Right renal cortex interstitium (tissue), 3 donors: ENCODE results near the gene GMDS. TPM values are rescaled to one million over a fixed set of nuclear protein-coding genes. Genes with fewer than 3 reads are reported as not detected.

ENCODE experiments used
- DNase-seq, 3 donors: peaks; one replicate each; pipeline ENCODE4 v3.0.0-alpha.2; 2013; ENCODE audit warnings: low read depth in 3 of 3, low spot score in 2 of 3
- polyA plus RNA-seq, 3 donors: library from polyadenylated mRNA; unstranded; fragments of 120-200 nt; gene quantifications; one replicate each; pipeline ENCODE4 v1.2.1, GENCODE V29; 2013; ENCODE audit not compliant: insufficient read length in 3 of 3

GMDS gene
- polyA plus RNA-seq, 3 donors, result 70.8 to 90.1 (median 74.0) TPM

DNA sequence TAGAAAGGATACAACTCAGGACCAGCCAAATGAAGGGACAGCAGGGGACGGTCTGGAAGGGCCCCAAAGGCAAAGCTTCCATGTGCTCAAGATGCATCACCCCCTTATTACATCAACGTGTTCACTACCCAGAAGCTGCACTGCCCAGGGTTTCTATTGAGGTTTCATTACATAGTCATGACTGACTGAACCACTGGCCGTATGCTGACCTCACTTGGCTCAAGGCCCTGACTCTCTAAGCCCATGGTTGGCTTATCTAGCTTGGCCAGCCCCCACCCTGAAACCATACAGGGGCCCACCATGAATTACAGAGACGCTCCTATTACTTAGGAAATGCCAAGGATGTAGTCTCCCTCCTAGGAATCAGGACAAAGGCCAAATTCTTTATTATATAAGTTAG, 456.3 kb downstream of the GMDS start:
- DNase-seq, result no peak

DNA sequence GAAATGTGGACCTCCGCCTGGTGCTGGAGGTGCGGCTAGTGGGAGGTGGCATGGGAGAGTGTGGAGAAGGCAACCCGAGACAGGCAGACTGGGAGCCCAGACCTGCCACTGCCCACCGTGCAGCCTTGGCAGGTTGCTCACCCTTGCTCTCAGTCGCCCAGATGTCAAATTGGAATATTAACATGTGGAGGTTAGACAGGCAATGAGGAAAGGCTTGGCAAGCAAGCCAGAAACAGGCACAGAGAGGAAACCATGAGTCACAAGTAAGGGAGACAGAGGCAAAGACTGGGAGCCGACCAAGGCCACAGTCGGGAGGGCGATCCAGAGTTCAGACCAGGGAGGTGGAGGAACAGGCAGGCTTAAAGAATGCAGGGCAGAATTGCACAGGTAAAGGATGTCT, 457.5 kb downstream of the GMDS start:
- DNase-seq, result no peak

DNA sequence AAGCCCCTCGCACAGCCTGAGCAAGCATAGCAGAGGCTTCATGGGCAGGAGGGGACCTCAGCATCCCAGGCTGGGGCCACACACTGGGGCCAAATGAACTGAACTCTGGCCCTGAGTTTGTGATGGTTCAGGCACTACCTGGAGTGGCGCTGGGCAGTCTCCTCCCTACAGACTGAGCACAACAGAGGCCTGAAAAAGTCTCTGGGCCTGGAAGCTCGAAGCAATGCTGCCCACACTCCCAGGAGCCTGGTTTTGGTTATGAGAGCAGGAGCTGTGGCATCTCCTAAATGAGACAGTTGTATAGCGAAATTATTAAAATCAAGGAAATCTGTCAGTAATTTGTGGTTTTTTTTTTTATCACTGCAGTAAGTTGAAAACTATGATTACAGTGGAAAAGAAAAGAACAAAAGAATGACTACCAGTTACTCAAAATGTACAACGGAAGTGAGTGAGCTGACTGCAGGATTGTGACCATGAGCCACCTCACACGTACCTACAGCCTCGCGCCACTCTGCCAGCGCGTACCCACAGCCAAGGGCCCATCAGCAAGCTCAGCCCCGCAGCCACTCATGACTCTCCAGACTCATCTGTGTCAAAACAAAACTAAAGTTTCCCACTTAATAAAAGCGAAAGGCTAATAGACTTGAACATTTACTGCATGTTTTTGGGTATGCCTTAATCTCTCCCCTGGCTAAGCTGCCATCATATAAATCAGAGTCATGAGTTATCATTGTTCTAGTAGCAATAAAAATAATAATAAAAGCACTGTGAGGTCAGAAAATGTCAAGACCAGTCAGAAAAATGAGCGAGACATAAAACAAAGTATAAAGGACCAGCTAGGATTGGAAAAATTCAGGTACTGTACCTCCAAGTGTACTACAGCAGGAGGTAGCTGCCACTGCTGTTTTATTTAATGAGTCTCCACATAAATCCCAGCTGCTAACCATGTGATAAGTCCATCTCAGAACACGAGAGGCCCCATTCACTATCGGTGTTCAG, 458.7 kb downstream of the GMDS start:
- no peak for DNase-seq

DNA sequence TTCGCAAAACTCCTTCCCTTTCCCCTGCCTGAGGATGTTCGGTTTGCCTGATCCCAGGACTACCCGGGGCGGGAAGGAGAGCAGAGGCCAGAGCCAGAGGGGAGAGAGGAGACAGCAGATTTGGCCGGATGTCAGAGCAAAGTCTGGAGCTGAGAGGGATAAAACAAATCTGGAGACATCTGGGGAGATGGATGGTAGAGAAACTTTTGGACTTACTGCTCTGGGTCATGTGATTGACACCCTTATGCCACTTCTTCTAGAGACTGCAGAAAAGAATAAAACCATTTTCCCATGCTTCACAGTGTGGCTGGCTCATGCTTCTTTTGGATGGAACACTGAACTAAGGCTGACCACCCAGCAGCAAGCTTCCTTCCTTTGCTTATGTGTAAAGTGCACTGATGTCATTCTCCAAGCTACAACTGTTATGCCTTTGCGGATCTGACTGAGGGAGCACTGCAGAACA, 461.0 kb downstream of the GMDS start:
- no peak for DNase-seq

DNA sequence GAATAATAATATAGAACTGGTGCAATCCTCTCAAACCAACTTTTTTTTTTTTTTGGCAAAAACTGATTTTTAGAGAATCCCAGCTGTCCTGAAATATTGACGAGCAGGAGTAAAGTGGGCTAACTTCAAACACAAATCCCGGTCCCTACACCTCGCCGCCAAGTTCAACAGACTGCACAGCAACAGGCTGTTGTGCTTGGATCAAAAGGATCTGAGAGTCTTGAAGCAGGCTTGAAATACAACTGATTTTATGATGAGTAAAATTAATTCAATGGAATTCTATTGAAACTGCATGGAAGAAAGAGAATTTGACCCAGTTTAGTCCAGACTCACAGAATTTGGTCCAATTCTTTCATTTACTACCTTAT, 463.6 kb downstream of the GMDS start:
- no peak for DNase-seq

DNA sequence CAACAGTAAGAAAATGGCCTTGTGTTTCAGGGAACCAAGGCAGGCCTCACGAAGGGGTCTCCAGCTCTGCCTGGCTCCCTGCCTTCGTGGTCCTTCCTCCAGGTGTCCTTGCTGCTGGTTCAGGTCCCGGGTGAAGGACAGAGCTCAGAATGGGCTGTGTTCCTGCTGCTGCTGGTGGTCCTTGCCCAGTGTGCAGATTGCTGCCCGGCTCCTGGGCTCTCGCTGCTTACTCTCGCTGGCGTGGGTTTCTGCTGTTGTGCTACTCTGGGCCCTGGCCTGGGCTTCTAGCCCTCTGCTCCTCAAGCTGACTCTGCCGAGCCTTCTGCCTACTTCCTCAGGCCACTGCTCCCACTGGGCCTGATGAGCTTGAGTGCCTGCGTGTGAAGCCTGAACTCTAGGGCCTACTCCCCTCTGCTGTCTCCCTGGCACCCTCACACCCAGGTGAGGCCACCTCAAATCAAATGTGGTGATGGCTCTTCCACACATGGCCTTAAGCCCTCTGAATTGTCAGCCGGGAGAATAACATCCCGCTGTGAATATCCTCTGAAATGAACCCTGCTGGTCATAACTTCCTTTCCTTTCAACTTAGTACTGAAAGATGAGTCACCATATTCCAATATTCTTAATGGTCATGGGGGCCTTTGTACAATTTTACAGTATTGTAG, 464.1 kb downstream of the GMDS start:
- no peak for DNase-seq

DNA sequence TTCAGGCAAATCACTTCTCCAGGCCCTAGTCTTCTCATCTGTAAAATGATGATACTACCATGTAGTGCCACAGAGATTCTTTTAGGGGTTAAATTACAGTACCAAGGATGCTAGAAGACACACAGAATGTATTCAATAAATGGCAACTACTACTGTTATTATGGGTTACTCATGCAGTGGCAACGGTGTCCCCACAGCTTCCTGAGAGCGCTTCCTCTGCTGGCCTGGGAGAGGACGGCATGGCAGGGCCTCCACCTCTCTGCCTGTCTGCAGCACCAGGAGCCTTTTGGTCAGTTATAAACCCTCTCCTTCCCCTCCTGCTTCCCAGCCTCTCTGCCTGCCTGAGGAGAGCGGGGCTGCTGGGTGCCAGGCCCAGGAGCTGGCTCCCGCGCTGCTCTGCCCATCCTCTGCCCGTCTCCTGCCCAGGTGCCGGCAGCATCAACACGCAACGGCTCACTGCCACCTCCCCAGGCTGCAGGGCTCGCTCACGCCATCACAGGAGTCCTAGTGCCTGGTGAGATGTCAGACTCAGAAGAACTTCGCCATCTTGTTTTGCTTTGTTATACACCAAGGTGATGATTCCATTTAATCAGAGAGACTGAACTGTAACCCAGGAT, 465.0 kb downstream of the GMDS start:
- no peak for DNase-seq

DNA sequence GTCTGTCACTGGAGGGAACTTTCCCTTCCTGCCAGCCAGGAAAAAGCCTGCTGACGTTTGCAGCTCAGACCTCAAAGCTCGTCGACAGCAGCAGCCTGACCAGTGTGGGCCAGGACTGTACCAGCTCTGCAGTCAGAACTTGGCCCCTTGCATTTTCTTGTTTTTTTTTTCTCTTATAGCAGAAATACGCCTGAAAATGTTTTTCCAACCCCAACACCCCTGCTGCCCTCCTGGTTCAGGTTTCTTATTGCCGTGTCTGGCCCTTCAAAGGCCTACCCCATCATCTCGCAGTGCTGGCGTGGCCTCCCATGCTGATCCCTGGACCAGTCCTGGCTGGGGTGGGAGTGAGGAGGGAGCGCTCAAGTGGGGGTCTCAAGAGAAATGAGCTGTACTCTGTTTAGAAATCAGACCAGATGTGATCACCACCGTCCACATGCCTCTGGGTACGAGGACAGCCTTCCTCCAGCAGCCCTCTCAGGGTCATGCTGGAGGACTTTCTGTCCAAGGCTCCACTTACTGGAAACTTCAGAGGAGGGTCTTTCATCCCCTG, 466.6 kb downstream of the GMDS start:
- no peak for DNase-seq

DNA sequence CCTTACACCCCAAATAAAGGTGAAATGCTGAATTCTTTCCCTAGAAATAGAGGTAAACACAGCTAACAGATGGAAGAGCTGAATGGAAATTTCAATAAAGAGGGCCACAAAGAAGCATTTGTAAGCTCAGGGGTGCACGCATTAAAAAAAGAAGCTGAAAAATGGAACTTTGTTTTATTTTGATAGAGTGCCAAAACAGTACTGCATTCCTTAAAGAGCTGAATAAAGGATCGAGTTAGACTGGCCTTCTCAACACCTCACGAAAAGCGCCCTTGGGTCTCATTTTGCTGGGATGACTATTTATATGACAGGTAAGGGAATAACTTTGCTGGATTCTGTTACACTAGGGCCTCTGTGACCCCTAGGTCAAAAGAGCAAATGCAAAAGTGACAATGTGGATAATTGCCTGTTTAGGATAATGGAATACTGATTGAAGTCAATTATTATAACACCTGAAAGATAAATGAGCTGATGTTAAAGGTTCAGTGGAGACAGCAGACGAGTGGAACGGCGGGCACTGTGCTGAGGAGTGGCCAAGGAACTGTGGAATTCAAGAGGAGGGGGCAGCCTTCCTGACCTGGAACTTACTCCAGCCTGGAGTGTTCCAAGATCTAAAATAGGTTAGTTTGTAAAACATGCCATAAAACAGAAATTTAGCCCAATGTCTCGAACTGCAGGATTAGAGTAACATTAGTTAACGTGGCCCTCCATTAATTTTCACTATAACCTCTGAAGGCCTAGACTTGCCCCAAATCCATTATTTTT, 467.3 kb downstream of the GMDS start:
- no peak for DNase-seq

DNA sequence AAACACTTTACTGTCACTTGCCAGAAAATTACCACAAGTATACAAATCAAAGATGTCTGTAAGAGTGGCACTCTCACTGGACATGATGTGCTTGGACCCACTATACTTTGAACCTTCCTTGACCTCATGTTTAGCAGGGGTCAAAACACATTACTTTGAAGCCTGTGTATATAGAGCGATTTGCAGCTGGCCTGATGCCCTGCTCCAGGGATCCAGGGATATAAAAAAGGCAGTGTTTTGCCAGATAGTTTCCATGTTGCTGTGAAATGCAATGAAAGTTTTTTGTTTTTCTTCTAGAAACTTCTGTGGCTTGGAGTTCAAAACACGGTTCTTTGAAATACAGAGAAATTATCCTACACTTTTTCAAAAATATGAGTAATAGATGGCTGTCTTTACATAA, 470.0 kb downstream of the GMDS start:
- no peak for DNase-seq

DNA sequence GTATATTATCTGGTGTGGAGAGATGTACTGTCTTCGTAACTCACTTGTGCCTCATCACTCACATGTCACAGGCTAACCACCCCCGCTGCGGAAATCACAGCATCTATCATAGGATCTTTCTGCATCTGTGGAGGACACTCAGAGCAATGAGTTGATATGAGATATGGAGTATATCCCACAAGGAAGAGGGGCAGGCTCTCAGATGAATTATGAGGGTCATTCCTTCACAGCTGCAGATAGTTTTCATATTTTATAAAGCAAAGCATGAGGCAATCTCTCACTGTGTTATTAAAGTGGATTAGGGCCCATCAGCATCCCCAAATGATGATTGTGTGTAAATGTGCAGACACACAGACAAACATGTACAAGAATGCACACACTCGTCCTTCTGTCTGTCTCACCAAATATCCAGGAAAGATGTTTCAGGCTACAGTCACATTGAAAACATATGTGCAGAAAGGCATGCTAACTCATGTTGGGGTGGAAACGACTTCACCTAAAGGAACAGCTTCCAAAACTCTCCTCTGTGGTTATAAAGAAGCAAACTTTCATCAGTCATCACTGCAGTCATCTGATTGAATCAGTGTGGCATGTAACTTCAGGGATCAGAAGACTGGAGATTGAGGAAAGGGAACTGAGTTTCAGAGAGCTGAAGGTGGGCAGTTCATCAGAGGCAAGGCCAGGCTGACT, 471.0 kb downstream of the GMDS start:
- DNase-seq, result no peak

DNA sequence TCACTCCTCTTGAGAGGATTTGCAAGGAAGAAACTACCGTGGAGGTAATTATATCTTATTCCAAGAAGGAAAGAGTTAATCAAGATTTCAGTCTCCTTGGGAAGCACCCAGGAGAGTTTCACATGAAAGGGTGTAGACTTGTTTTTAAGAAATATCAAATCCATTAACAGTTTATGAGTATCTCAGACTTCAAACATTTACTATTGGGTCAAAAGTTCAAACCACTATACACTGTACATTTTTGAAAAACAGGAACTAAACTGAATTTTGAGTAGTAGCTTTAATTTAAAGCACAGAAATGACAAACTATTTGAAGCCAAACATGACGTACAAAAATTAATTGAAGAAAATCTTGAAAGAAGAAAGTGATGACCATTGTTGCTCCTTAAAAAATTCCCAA, 471.7 kb downstream of the GMDS start:
- DNase-seq, result no peak

DNA sequence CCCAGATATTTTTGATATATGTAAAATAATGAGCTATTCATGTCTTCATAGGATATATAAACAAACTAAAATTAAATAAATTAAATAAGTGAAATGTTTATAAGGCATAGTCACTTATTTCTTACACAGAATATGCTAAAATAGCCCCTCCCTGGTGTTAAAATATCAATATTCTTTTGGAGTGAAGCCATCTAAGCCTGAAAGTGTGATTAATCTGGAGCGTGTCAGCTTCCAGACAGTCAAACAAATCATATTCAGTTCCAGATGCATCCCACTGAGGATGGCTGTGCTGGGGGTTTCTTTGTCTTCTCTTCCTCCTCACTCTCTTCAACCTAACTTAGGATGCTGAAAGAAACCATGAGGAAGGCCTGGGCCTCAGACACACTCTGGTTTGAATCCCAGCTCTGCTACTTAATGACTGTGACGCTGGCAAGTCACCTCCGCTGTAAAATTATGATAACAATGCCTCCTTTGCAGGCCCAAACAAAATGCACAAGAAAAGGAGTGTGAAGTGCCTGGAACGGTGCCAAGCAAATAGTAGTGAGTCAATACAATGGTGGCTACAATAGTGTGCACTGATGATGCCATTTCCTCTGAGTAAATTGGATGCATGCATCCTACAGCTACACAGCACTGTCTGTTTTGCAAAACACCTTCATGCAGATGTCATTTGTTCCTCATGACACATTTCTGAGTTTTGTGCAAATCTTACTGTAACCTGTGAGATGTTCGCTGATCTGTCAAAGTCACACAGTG, 474.3 kb downstream of the GMDS start:
- no peak for DNase-seq

DNA sequence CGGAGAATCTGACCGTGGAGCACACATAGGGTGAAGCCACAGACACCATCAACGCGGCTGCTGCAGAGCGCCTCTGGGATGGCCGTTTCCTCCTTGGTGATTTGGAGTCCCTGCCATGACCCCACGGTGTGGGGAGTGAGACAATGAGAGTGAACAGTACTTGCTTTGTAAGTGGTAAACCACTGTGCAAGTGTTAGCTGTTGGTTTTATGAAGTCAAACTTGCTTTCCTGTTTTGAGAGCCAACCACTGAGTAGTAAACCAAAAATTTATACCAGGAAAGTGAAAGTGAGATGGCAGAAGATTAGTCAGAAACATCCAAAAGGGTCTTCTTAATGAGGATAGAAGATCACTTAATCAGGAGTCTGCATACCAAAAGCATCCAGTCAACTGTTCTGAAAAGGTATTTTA, 475.0 kb downstream of the GMDS start:
- no peak for DNase-seq

DNA sequence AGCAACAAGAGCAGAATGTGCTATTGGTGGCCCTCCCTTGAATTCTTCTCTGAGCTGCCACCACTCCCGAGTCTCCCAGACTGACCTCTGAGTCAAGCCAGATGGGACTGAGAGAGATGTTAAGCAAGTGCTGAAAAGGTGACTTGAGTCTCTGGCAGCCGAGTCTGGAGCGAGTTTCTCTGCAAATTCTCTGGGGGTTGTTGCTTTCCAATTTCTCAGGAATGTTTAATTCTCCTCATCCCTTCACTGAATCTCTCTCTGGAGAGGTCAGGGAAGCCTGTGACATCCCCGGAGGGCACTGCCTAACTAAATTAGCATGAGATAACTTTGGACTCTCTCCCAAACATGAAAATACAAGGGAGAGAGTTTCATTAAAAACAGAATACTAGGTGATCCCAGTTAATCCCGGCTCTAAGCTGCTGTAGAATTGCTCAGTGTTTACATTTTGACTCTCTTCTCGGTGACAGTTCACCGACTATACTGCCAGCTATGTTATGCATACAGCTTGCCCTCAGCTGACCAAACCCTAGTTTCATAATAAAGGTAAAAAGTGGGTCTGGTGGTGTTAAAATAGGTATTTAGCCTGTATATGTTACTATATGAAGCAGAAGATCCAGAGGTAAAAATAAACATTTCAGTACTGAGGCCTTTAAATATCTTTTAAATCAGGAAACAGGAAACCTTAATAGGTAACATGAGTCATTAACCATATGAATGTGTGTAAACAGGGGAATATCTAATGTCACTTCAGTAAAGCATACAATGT, 477.7 kb downstream of the GMDS start:
- no peak for DNase-seq

DNA sequence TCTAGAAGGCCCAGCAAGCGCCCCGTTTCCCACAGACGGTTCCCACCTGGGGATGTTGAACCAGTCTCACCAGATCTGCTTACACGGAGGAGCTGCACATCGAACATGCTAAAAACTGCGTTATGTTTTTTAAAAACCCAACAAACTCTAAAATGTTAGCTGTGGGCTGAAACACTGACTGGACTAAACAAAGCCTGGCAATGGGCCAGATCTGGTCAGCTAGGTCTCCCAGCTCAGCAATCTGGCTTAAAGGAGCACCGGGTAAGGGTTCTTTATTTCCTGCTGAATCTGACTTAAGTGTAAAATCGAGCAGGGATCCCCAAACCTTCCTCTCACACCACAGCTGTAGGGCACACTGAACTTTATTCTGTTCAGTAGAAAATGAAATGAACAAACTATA, 478.8 kb downstream of the GMDS start:
- no peak for DNase-seq

DNA sequence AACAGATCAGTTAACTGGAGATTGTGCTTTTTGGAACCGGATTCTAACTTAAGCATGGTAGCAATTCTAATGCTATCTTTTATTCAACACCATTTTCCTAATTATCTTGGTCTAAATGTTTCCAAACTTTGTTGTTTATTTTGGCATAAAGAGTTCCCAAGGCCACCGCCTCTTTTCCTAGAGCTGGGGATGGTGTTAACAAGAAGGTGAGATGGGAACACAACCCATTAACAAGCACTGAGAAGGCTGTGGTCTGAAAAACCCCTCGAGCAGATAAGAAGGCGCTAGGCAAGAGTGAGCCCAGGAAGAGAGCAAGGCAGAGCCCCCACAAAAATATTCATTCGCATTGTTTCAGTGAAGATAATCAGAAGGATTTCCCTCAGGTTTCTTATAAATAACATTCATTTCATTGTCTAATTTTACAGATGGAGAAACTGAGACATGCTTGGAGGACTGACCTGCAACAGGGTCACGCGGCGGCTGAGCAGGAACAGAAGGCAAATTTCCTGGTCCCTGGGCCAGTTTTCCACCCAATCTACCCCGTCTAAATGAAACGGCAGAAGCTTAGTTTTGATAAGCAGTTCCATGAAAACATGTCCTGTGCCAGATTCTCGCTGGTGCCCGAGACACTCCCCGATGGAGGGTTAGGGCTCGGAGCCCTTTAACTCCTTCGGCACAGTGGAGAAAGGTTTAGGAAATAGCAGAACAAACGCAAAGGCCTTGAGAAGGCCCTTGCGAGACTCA, 480.1 kb downstream of the GMDS start:
- DNase-seq, result no peak
